ENCODE measurements around the gene ADCY6. TPM values are rescaled to one million over a fixed set of nuclear protein-coding genes. Genes with fewer than 3 reads are reported as not detected.

ADCY6 gene
- total RNA-seq, 1 experiment from 2014 or later = 24.1 TPM

- no peaks in the 10 kb centered on the region for H3K36me3 ChIP-seq (ENCODE audit: control insufficient read depth, insufficient read depth, low read length)
- H3K4me3 ChIP-seq (ENCODE audit: low read depth in 2 of 2, low read length in 2 of 2) = no peak overlapping the region
- BruUV-seq (replicated peaks) = no TSS peak
- no peak for TF ChIP-seq TCF7L2 (IDR thresholded peaks at IDR 0.05; ENCODE audit: low read depth, low read length)
- TF ChIP-seq, protein P1, sequence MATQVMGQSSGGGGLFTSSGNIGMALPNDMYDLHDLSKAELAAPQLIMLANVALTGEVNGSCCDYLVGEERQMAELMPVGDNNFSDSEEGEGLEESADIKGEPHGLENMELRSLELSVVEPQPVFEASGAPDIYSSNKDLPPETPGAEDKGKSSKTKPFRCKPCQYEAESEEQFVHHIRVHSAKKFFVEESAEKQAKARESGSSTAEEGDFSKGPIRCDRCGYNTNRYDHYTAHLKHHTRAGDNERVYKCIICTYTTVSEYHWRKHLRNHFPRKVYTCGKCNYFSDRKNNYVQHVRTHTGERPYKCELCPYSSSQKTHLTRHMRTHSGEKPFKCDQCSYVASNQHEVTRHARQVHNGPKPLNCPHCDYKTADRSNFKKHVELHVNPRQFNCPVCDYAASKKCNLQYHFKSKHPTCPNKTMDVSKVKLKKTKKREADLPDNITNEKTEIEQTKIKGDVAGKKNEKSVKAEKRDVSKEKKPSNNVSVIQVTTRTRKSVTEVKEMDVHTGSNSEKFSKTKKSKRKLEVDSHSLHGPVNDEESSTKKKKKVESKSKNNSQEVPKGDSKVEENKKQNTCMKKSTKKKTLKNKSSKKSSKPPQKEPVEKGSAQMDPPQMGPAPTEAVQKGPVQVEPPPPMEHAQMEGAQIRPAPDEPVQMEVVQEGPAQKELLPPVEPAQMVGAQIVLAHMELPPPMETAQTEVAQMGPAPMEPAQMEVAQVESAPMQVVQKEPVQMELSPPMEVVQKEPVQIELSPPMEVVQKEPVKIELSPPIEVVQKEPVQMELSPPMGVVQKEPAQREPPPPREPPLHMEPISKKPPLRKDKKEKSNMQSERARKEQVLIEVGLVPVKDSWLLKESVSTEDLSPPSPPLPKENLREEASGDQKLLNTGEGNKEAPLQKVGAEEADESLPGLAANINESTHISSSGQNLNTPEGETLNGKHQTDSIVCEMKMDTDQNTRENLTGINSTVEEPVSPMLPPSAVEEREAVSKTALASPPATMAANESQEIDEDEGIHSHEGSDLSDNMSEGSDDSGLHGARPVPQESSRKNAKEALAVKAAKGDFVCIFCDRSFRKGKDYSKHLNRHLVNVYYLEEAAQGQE (IDR thresholded peaks at IDR 0.05; ENCODE audit: insufficient read depth in 1 of 2, low read depth in 2 of 2, low read length in 1 of 2) = no peak
- no peak for TF ChIP-seq SIN3A (IDR thresholded peaks at IDR 0.05; ENCODE audit: borderline replicate concordance, insufficient read depth, low read depth, low read length)
- TF ChIP-seq POLR2AphosphoS5 (IDR thresholded peaks at IDR 0.05; ENCODE audit: low read depth, low read length) = no peak
- TF ChIP-seq, protein P2, sequence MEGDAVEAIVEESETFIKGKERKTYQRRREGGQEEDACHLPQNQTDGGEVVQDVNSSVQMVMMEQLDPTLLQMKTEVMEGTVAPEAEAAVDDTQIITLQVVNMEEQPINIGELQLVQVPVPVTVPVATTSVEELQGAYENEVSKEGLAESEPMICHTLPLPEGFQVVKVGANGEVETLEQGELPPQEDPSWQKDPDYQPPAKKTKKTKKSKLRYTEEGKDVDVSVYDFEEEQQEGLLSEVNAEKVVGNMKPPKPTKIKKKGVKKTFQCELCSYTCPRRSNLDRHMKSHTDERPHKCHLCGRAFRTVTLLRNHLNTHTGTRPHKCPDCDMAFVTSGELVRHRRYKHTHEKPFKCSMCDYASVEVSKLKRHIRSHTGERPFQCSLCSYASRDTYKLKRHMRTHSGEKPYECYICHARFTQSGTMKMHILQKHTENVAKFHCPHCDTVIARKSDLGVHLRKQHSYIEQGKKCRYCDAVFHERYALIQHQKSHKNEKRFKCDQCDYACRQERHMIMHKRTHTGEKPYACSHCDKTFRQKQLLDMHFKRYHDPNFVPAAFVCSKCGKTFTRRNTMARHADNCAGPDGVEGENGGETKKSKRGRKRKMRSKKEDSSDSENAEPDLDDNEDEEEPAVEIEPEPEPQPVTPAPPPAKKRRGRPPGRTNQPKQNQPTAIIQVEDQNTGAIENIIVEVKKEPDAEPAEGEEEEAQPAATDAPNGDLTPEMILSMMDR (IDR thresholded peaks at IDR 0.05) = no peak
- H3K27me3 ChIP-seq (ENCODE audit: control insufficient read depth, insufficient read depth, low read length) = no peaks in the 10 kb centered on the region
- in situ Hi-C loops (cut with HindIII; ENCODE audit: low pct_unique_long_range_greater_than_20kb, low sequenced_read_pairs) = no loop called here
- DNase-seq (ENCODE audit: low read depth, low spot score) = no peak
- no peak overlapping the region for H3K27ac ChIP-seq (ENCODE audit: low read length)
- ATAC-seq = no peak
- intact Hi-C loops (cut with micrococcal nuclease; ENCODE audit: unreplicated experiment) = no loop called here
- no peaks in the 10 kb centered on the region for H3K9me3 ChIP-seq (ENCODE audit: control insufficient read depth, insufficient read depth, low read depth, low read length)
- POLR2A ChIA-PET = interaction anchor here (0.7 kb wide), 1 partner anchor 14 kb away, joined by 3 read pairs; no protein-coding TSS in a partner anchor
- CTCF ChIA-PET = interaction anchor here (0.5 kb wide), 1 partner anchor 22 kb away, joined by 4 read pairs; no protein-coding TSS in a partner anchor
- H3K4me1 ChIP-seq (ENCODE audit: control insufficient read depth, insufficient read depth, low read length) = no peaks in the 10 kb centered on the region
Measured at GRCh38 chr12:48775299-48775698, 13.6 kb downstream of the ADCY6 start.

DNA sequence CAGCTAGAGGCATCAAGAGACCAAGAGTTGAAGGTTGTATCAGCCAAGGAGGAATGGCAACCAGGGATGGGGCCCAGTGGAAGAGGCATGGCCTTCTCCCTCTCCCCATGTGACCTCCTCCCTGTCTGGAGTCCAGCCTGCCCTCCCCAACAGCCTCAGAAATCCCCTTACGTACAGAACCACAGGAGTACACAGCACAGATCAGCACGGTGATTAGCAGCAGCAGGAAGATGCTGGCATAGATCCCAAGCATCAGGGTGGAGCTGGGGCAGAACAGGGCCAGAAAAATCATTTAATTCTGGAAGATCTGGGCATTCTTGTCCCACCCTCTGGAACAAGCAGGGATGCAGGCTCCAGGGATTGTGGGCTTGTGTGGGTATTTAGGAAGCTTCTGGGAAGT, 14.4 kb downstream of the ADCY6 start:
- 0 out of 2 replicates have a peak, but pooled peaks have one; percentile 19 for ATAC-seq
- no TSS peak for BruUV-seq (replicated peaks)
- Histone ChIP-seq H3K27ac (ENCODE audit: low read length) (no peak overlapping the region), H3K9me3 (ENCODE audit: control insufficient read depth, insufficient read depth, low read depth, low read length) (no peaks in the 10 kb centered on the region), H3K27me3 (ENCODE audit: control insufficient read depth, insufficient read depth, low read length) (no peaks in the 10 kb centered on the region), H3K4me1 (ENCODE audit: control insufficient read depth, insufficient read depth, low read length) (no peaks in the 10 kb centered on the region), H3K36me3 (ENCODE audit: control insufficient read depth, insufficient read depth, low read length) (no peaks in the 10 kb centered on the region), H3K4me3 (ENCODE audit: low read depth in 2 of 2, low read length in 2 of 2) (no peak overlapping the region)
- in situ Hi-C loops (cut with HindIII; ENCODE audit: low pct_unique_long_range_greater_than_20kb, low sequenced_read_pairs) = no loop called here
- intact Hi-C loops (cut with micrococcal nuclease; ENCODE audit: unreplicated experiment) = no loop called here
- TF ChIP-seq SIN3A (IDR thresholded peaks at IDR 0.05; ENCODE audit: borderline replicate concordance, insufficient read depth, low read depth, low read length) (no peak), POLR2AphosphoS5 (IDR thresholded peaks at IDR 0.05; ENCODE audit: low read depth, low read length) (no peak)
- TF ChIP-seq, protein P1 (IDR thresholded peaks at IDR 0.05; ENCODE audit: insufficient read depth in 1 of 2, low read depth in 2 of 2, low read length in 1 of 2) = no peak
- TF ChIP-seq, protein P2 (IDR thresholded peaks at IDR 0.05) = no peak
- CTCF ChIA-PET = interaction anchor here (0.6 kb wide), 1 partner anchor 40 kb away, joined by 5 read pairs; no protein-coding TSS in a partner anchor
- DNase-seq (ENCODE audit: low read depth, low spot score) = no peak
- POLR2A ChIA-PET = interaction anchor here (0.7 kb wide), 1 partner anchor 15 kb away, joined by 3 read pairs; no protein-coding TSS in a partner anchor
